ENCODE data around the gene PRAMEF8. TPM values are rescaled to one million over a fixed set of nuclear protein-coding genes. Genes with fewer than 3 reads are reported as not detected.
"Not testable (repeated sequence)": the region's sequence is repeated elsewhere in the genome, so short reads cannot be mapped to it uniquely, and the experiment has no call there.

The PRAMEF8 gene
- not detected in 2 replicates for total RNA-seq (2021)
- long read RNA-seq, result 0 reads

- DNase-seq; H4K91ac ChIP-seq (ENCODE audit: insufficient read length, low read depth, low read length); H3T11ph ChIP-seq (ENCODE audit: low read length); H2BK5ac ChIP-seq (ENCODE audit: insufficient read length, low read length); H2BK12ac ChIP-seq (ENCODE audit: insufficient read length, low read depth, low read length); H2AK5ac ChIP-seq (ENCODE audit: insufficient read length, low read length); H2BK15ac ChIP-seq (ENCODE audit: low read depth, low read length); H3K36me3 Mint-ChIP-seq (ENCODE audit: insufficient read depth in 1 of 3, low read depth in 3 of 3); H3K4ac ChIP-seq (ENCODE audit: low read depth, low read length); H4K8ac ChIP-seq (replicated peaks; ENCODE audit: insufficient read length, low read depth, low read length); H3K9me3 Mint-ChIP-seq; H3K27me3 ChIP-seq (ENCODE audit: insufficient read depth, low read length); H3K79me1 ChIP-seq (ENCODE audit: insufficient read depth, low read depth, low read length, poor library complexity, severe bottlenecking); H2AFZ ChIP-seq (ENCODE audit: low read length); H4K5ac ChIP-seq (ENCODE audit: insufficient read length, low read depth, low read length); H3K27ac ChIP-seq (ENCODE audit: insufficient read length, low read depth, low read length); H3K27ac Mint-ChIP-seq; H2BK20ac ChIP-seq (ENCODE audit: low read depth, low read length, poor library complexity, severe bottlenecking); H3K56ac ChIP-seq (ENCODE audit: insufficient read length, low read depth, low read length); H2BK120ac ChIP-seq (ENCODE audit: low read depth, low read length, poor library complexity, severe bottlenecking); H3K79me2 ChIP-seq (ENCODE audit: insufficient read depth, low read length); H3K4me3 Mint-ChIP-seq; H3K23me2 ChIP-seq (ENCODE audit: insufficient read length, low read depth, low read length, poor library complexity, severe bottlenecking); H3K4me2 ChIP-seq (ENCODE audit: insufficient read depth, insufficient read length, low read length); H4K20me1 ChIP-seq (ENCODE audit: control insufficient read depth, insufficient read depth, insufficient read length); H3K4me1 Mint-ChIP-seq; H3K14ac ChIP-seq (ENCODE audit: insufficient read depth, low read length); H3K27me3 Mint-ChIP-seq (ENCODE audit: low read depth); H3K18ac ChIP-seq (ENCODE audit: insufficient read length, low read depth, low read length); H3K23ac ChIP-seq (ENCODE audit: insufficient read length, low read depth, low read length); H3K9me3 ChIP-seq (ENCODE audit: control insufficient read depth, low read depth, low read length); H3K4me1 ChIP-seq (ENCODE audit: insufficient read depth, low read length); H3K9ac ChIP-seq (ENCODE audit: extremely low read depth, insufficient read length, low read length): not testable (repeated sequence)
- WGBS (ENCODE audit: extremely low coverage, insufficient read length, low lambda C conversion rate), result no CpG with 5 or more reads among the region's 1 CpG
Measured at GRCh38 chr1:13285037-13285436, at the start of gene PRAMEF8. Gene PRAMEF8 (minus strand): TSS chr1:13285137. CDS start chr1:13284091, 1,046 bp downstream.

- not testable (repeated sequence) for H3K27ac Mint-ChIP-seq
- H3K36me3 Mint-ChIP-seq (ENCODE audit: insufficient read depth in 1 of 3, low read depth in 3 of 3), result peaks cover 0 to 10% (median 0%) of the 10 kb centered on the region in 3 experiments; a peak in 3 of 7 replicates
Measured at GRCh38 chr1:13315281-13315680, 30.3 kb upstream of the PRAMEF8 start, which contains the start of gene PRAMEF15. Gene PRAMEF15 (plus strand): TSS chr1:13315581. CDS start chr1:13318408, 2,827 bp downstream.

More at GRCh38 chr1:13315281-13315680, 30.3 kb upstream of the PRAMEF8 start, which contains the start of gene PRAMEF15:
- not testable (repeated sequence) for H3K14ac ChIP-seq (ENCODE audit: insufficient read depth, low read length); H3K4me1 Mint-ChIP-seq; H4K8ac ChIP-seq (replicated peaks; ENCODE audit: insufficient read length, low read depth, low read length); H3K23me2 ChIP-seq (ENCODE audit: insufficient read length, low read depth, low read length, poor library complexity, severe bottlenecking); H3T11ph ChIP-seq (ENCODE audit: low read length); H3K79me2 ChIP-seq (ENCODE audit: insufficient read depth, low read length); H3K4me2 ChIP-seq (ENCODE audit: insufficient read depth, insufficient read length, low read length); H3K79me1 ChIP-seq (ENCODE audit: insufficient read depth, low read depth, low read length, poor library complexity, severe bottlenecking); H4K91ac ChIP-seq (ENCODE audit: insufficient read length, low read depth, low read length); H2BK12ac ChIP-seq (ENCODE audit: insufficient read length, low read depth, low read length); H4K5ac ChIP-seq (ENCODE audit: insufficient read length, low read depth, low read length); H2BK120ac ChIP-seq (ENCODE audit: low read depth, low read length, poor library complexity, severe bottlenecking); H3K4ac ChIP-seq (ENCODE audit: low read depth, low read length); DNase-seq; H3K23ac ChIP-seq (ENCODE audit: insufficient read length, low read depth, low read length); H3K27ac ChIP-seq (ENCODE audit: insufficient read length, low read depth, low read length); H3K18ac ChIP-seq (ENCODE audit: insufficient read length, low read depth, low read length); H3K9ac ChIP-seq (ENCODE audit: extremely low read depth, insufficient read length, low read length); H2AK5ac ChIP-seq (ENCODE audit: insufficient read length, low read length); H3K9me3 ChIP-seq (ENCODE audit: control insufficient read depth, low read depth, low read length); H2AFZ ChIP-seq (ENCODE audit: low read length); H3K4me1 ChIP-seq (ENCODE audit: insufficient read depth, low read length); H3K56ac ChIP-seq (ENCODE audit: insufficient read length, low read depth, low read length); H3K4me3 Mint-ChIP-seq; H3K27me3 Mint-ChIP-seq (ENCODE audit: low read depth); H4K20me1 ChIP-seq (ENCODE audit: control insufficient read depth, insufficient read depth, insufficient read length); H2BK5ac ChIP-seq (ENCODE audit: insufficient read length, low read length); H2BK20ac ChIP-seq (ENCODE audit: low read depth, low read length, poor library complexity, severe bottlenecking); H2BK15ac ChIP-seq (ENCODE audit: low read depth, low read length); H3K27me3 ChIP-seq (ENCODE audit: insufficient read depth, low read length)
- no CpG with 5 or more reads among the region's 4 CpGs for WGBS (ENCODE audit: extremely low coverage, insufficient read length, low lambda C conversion rate)
- peaks cover 34 to 40% of the 10 kb centered on the region in 2 experiments for H3K9me3 Mint-ChIP-seq
